H1 (cell line): ENCODE results near the gene MARCHF3.

ENCODE experiments used
- CEBPB ChIP-seq: IDR thresholded peaks from 2 replicates; pipeline ENCODE4 v1.6.1; 2012; ENCODE audit warnings: low read depth, low read length
- JUN ChIP-seq: IDR thresholded peaks from 2 replicates; pipeline ENCODE4 v1.6.1; 2011; ENCODE audit warnings: low read depth, mild to moderate bottlenecking, improper control_type of control experiment, low read length
- PHF8 ChIP-seq: fragments of 200-600 bp; sonication (generic); conservative IDR thresholded peaks from 2 replicates; pipeline ENCODE4 v1.7.1; 2012; ENCODE audit warnings: low read depth, mild to moderate bottlenecking, inconsistent platforms, low read length, moderate library complexity
- POLR2AphosphoS5 ChIP-seq: IDR thresholded peaks from 2 replicates; pipeline ENCODE4 v1.6.1; 2011; ENCODE audit warnings: low read depth, low read length
- POU5F1 ChIP-seq: IDR thresholded peaks from 2 replicates; pipeline ENCODE4 v1.6.1; 2011; ENCODE audit warnings: low read depth, mild to moderate bottlenecking, low read length, moderate library complexity
- TCF12 ChIP-seq: IDR thresholded peaks from 2 replicates; pipeline ENCODE4 v1.6.1; 2011; ENCODE audit warnings: low read depth, mild to moderate bottlenecking, low read length
- TEAD4 ChIP-seq: IDR thresholded peaks from 2 replicates; pipeline ENCODE4 v1.6.1; 2012; ENCODE audit warnings: low read depth, low read length, inconsistent platforms, mixed read lengths
- YY1 ChIP-seq: IDR thresholded peaks from 2 replicates; pipeline ENCODE4 v1.6.1; 2011; ENCODE audit warnings: low read depth, mild to moderate bottlenecking, low read length
- TF ChIP-seq, protein P1 (sequence below), 3 experiments: IDR thresholded peaks; 1 replicate in 2 of 3; 2 replicates in 1 of 3; pipeline versions ENCODE4 v1.5.1 to v1.6.1; 2011; ENCODE audit warnings: low read length in 3 of 3, mild to moderate bottlenecking in 3 of 3, inconsistent platforms in 2 of 3, low read depth in 1 of 3, moderate library complexity in 1 of 3; ENCODE audit not compliant: insufficient read depth in 1 of 3; ENCODE audit errors: control extremely low read depth in 1 of 3
- TF ChIP-seq, protein P2 (sequence below): IDR thresholded peaks from 2 replicates; pipeline ENCODE4 v1.6.1; 2012; ENCODE audit warnings: inconsistent platforms
- TF ChIP-seq, protein P3 (sequence below): fragments of 300-600 bp; sonication (generic); IDR thresholded peaks from 2 replicates; pipeline ENCODE4 v1.7.1; 2012; ENCODE audit warnings: low read length, moderate library complexity, mild to moderate bottlenecking, inconsistent platforms; ENCODE audit not compliant: insufficient replicate concordance

DNA sequence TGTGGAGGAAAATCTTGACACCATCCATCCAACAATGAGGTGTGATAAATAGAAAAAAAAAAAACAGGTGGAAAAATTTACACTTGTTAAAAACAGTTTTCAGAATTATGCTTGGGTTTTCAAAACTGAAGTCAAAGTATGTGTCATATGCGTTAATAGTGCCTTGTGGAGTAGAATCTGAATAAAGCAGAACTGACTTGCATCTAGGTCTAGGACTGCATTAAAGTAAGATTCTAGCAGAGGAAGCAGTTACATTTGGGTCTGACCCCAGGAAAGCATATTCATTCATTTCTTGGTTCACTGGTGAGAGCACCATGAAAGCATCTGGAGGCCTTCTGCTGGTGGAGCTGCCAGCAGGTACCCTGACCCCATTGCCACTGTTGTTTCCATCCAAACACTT lies 89.0 kb downstream of the MARCHF3 start:
- TF ChIP-seq POU5F1: no peak
- TF ChIP-seq JUN: no peak
- TF ChIP-seq, protein P1, sequence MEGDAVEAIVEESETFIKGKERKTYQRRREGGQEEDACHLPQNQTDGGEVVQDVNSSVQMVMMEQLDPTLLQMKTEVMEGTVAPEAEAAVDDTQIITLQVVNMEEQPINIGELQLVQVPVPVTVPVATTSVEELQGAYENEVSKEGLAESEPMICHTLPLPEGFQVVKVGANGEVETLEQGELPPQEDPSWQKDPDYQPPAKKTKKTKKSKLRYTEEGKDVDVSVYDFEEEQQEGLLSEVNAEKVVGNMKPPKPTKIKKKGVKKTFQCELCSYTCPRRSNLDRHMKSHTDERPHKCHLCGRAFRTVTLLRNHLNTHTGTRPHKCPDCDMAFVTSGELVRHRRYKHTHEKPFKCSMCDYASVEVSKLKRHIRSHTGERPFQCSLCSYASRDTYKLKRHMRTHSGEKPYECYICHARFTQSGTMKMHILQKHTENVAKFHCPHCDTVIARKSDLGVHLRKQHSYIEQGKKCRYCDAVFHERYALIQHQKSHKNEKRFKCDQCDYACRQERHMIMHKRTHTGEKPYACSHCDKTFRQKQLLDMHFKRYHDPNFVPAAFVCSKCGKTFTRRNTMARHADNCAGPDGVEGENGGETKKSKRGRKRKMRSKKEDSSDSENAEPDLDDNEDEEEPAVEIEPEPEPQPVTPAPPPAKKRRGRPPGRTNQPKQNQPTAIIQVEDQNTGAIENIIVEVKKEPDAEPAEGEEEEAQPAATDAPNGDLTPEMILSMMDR (IDR thresholded peaks at IDR 0.05; ENCODE audit: control extremely low read depth in 1 of 3, insufficient read depth in 1 of 3, low read depth in 1 of 3, low read length in 3 of 3): no peak
- TF ChIP-seq PHF8: no peak
- no peak for TF ChIP-seq YY1
- TF ChIP-seq, protein P2, sequence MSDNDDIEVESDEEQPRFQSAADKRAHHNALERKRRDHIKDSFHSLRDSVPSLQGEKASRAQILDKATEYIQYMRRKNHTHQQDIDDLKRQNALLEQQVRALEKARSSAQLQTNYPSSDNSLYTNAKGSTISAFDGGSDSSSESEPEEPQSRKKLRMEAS: no peak
- TF ChIP-seq CEBPB: no peak
- TF ChIP-seq, protein P3, sequence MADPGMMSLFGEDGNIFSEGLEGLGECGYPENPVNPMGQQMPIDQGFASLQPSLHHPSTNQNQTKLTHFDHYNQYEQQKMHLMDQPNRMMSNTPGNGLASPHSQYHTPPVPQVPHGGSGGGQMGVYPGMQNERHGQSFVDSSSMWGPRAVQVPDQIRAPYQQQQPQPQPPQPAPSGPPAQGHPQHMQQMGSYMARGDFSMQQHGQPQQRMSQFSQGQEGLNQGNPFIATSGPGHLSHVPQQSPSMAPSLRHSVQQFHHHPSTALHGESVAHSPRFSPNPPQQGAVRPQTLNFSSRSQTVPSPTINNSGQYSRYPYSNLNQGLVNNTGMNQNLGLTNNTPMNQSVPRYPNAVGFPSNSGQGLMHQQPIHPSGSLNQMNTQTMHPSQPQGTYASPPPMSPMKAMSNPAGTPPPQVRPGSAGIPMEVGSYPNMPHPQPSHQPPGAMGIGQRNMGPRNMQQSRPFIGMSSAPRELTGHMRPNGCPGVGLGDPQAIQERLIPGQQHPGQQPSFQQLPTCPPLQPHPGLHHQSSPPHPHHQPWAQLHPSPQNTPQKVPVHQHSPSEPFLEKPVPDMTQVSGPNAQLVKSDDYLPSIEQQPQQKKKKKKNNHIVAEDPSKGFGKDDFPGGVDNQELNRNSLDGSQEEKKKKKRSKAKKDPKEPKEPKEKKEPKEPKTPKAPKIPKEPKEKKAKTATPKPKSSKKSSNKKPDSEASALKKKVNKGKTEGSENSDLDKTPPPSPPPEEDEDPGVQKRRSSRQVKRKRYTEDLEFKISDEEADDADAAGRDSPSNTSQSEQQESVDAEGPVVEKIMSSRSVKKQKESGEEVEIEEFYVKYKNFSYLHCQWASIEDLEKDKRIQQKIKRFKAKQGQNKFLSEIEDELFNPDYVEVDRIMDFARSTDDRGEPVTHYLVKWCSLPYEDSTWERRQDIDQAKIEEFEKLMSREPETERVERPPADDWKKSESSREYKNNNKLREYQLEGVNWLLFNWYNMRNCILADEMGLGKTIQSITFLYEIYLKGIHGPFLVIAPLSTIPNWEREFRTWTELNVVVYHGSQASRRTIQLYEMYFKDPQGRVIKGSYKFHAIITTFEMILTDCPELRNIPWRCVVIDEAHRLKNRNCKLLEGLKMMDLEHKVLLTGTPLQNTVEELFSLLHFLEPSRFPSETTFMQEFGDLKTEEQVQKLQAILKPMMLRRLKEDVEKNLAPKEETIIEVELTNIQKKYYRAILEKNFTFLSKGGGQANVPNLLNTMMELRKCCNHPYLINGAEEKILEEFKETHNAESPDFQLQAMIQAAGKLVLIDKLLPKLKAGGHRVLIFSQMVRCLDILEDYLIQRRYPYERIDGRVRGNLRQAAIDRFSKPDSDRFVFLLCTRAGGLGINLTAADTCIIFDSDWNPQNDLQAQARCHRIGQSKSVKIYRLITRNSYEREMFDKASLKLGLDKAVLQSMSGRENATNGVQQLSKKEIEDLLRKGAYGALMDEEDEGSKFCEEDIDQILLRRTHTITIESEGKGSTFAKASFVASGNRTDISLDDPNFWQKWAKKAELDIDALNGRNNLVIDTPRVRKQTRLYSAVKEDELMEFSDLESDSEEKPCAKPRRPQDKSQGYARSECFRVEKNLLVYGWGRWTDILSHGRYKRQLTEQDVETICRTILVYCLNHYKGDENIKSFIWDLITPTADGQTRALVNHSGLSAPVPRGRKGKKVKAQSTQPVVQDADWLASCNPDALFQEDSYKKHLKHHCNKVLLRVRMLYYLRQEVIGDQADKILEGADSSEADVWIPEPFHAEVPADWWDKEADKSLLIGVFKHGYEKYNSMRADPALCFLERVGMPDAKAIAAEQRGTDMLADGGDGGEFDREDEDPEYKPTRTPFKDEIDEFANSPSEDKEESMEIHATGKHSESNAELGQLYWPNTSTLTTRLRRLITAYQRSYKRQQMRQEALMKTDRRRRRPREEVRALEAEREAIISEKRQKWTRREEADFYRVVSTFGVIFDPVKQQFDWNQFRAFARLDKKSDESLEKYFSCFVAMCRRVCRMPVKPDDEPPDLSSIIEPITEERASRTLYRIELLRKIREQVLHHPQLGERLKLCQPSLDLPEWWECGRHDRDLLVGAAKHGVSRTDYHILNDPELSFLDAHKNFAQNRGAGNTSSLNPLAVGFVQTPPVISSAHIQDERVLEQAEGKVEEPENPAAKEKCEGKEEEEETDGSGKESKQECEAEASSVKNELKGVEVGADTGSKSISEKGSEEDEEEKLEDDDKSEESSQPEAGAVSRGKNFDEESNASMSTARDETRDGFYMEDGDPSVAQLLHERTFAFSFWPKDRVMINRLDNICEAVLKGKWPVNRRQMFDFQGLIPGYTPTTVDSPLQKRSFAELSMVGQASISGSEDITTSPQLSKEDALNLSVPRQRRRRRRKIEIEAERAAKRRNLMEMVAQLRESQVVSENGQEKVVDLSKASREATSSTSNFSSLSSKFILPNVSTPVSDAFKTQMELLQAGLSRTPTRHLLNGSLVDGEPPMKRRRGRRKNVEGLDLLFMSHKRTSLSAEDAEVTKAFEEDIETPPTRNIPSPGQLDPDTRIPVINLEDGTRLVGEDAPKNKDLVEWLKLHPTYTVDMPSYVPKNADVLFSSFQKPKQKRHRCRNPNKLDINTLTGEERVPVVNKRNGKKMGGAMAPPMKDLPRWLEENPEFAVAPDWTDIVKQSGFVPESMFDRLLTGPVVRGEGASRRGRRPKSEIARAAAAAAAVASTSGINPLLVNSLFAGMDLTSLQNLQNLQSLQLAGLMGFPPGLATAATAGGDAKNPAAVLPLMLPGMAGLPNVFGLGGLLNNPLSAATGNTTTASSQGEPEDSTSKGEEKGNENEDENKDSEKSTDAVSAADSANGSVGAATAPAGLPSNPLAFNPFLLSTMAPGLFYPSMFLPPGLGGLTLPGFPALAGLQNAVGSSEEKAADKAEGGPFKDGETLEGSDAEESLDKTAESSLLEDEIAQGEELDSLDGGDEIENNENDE: no peak
- no peak for TF ChIP-seq POLR2AphosphoS5
- no peak for TF ChIP-seq TEAD4
- no peak for TF ChIP-seq TCF12
